ENCODE data around the gene NUDT5. TPM values are rescaled to one million over a fixed set of nuclear protein-coding genes. Genes with fewer than 3 reads are reported as not detected.

NUDT5 gene
- polyA plus RNA-seq, 1 donor: 20.4 TPM

- no peak for DNase-seq
Measured at GRCh38 chr10:12162927-12163326, 32.8 kb downstream of the NUDT5 start.

- DNase-seq: no peak
Measured at GRCh38 chr10:12160664-12161063, 35.0 kb downstream of the NUDT5 start.

- DNase-seq: no peak
Measured at GRCh38 chr10:12158111-12158510, 37.6 kb downstream of the NUDT5 start.

- no peak for DNase-seq
Measured at GRCh38 chr10:12156367-12157123, 39.1 kb downstream of the NUDT5 start.

- no peak for DNase-seq
Measured at GRCh38 chr10:12154516-12154915, 41.2 kb downstream of the NUDT5 start.

- DNase-seq: no peak
Measured at GRCh38 chr10:12150163-12150562, 45.5 kb downstream of the NUDT5 start.

- no peak for DNase-seq
Measured at GRCh38 chr10:12144538-12144937, 51.2 kb downstream of the NUDT5 start.

- DNase-seq: no peak
Measured at GRCh38 chr10:12140038-12140437, 55.7 kb downstream of the NUDT5 start.

GRCh38 chr10:12135631-12136030 is 60.1 kb downstream of the NUDT5 start:
- no peak for DNase-seq

GRCh38 chr10:12130237-12130872 is 65.3 kb downstream of the NUDT5 start:
- DNase-seq: peak; percentile 24

- DNase-seq: peak; percentile 95
Measured at GRCh38 chr10:12129222-12130111, 66.2 kb downstream of the NUDT5 start, which contains the start of gene SEC61A2. SEC61A2 (plus strand) TSS chr10:12129677; CDS start chr10:12129788, 111 bp downstream.

- no peak for DNase-seq
Measured at GRCh38 chr10:12121673-12122072, 74.0 kb downstream of the NUDT5 start.

Other genes starting within 250 kb of the NUDT5 start
- gene UPF2, start 153.1 kb downstream of the NUDT5 start, polyA plus RNA-seq (ENCODE audit: insufficient read length): 20.4 TPM
- gene DHTKD1, start 126.9 kb downstream of the NUDT5 start, polyA plus RNA-seq (ENCODE audit: insufficient read length): 14.6 TPM
- 11.8 TPM for gene SEC61A2, start 66.2 kb downstream of the NUDT5 start, polyA plus RNA-seq (ENCODE audit: insufficient read length)
- 80.7 TPM for gene CDC123, start 297 bp upstream of the NUDT5 start, polyA plus RNA-seq (ENCODE audit: insufficient read length)
- 2.9 TPM for gene CAMK1D, start 153.7 kb upstream of the NUDT5 start, polyA plus RNA-seq (ENCODE audit: insufficient read length)